Measurements from ENCODE around the gene PASK. TPM values are rescaled to one million over a fixed set of nuclear protein-coding genes. Genes with fewer than 3 reads are reported as not detected.

The PASK gene
- total RNA-seq, 4 donors from 2014 or later = 3.4 to 8.9 (median 5.6) TPM

DNA sequence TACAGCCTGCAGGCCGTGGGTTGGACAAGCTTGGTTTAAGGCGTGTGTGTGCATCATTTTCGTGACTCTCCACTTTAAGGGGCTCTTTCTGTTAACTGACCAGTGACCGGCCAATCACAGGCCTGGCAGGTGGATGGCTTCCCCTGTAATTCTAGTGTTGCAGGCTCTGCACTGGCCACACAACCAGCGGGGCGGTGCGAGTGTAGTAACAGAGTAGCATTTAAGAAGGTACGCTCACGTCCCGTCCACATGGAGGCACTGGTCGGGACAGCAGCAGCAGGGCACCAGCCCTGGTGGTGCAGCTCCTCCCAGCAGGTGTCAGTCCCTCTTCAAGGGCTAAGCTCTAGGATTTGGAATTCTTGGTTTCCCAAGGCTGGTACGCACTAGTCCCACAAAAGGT lies 31.2 kb upstream of the PASK start:
- TF ChIP-seq POLR2A (IDR thresholded peaks at IDR 0.05) = no peak
- TF ChIP-seq, protein P1, sequence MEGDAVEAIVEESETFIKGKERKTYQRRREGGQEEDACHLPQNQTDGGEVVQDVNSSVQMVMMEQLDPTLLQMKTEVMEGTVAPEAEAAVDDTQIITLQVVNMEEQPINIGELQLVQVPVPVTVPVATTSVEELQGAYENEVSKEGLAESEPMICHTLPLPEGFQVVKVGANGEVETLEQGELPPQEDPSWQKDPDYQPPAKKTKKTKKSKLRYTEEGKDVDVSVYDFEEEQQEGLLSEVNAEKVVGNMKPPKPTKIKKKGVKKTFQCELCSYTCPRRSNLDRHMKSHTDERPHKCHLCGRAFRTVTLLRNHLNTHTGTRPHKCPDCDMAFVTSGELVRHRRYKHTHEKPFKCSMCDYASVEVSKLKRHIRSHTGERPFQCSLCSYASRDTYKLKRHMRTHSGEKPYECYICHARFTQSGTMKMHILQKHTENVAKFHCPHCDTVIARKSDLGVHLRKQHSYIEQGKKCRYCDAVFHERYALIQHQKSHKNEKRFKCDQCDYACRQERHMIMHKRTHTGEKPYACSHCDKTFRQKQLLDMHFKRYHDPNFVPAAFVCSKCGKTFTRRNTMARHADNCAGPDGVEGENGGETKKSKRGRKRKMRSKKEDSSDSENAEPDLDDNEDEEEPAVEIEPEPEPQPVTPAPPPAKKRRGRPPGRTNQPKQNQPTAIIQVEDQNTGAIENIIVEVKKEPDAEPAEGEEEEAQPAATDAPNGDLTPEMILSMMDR (IDR thresholded peaks at IDR 0.05) = no peak
- no peak overlapping the region for H3K27ac ChIP-seq
- intact Hi-C loops (cut with DNase I) = no loop called here
- no peaks in the 10 kb centered on the region for H3K9me3 ChIP-seq
- H3K4me3 ChIP-seq = no peak overlapping the region
- DNase-seq = no peak
- H3K36me3 ChIP-seq = peaks cover 10 to 85% (median 11%) of the 10 kb centered on the region in 3 donors
- H3K4me1 ChIP-seq = no peaks in the 10 kb centered on the region
- no peaks in the 10 kb centered on the region for H3K27me3 ChIP-seq
- 96% methylated on average over 3 to 9 of the region's 12 CpGs for WGBS, 2 donors

DNA sequence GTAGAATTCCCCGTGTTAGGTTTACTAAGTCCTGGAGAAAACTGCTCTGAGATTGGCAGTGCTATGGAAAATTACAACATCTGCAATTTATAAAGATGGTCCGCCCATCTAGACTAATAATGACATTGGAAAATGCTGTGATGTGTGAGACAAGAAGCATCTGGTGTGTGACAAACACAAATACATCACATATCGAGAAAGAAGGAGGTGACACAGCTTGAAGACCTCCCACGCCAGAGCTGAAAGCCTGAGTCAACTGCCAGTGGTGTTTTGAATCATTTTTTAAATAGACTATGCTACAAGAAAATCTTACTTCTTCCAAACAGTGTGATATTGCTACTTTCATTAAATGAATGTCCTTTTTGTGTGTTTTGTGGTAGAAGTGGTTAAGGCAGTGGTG lies 30.6 kb upstream of the PASK start:
- TF ChIP-seq POLR2A (IDR thresholded peaks at IDR 0.05) = no peak
- TF ChIP-seq, protein P1 (IDR thresholded peaks at IDR 0.05) = no peak
- intact Hi-C loops (cut with DNase I) = no loop called here
- Histone ChIP-seq H3K9me3 (no peaks in the 10 kb centered on the region), H3K27me3 (no peaks in the 10 kb centered on the region), H3K4me1 (no peaks in the 10 kb centered on the region), H3K36me3 (peaks cover 10 to 91% (median 14%) of the 10 kb centered on the region in 3 donors), H3K4me3 (no peak overlapping the region), H3K27ac (no peak overlapping the region)
- 59 to 67% methylated on average over 4 of the region's 4 CpGs for WGBS, 2 donors
- DNase-seq = no peak

DNA sequence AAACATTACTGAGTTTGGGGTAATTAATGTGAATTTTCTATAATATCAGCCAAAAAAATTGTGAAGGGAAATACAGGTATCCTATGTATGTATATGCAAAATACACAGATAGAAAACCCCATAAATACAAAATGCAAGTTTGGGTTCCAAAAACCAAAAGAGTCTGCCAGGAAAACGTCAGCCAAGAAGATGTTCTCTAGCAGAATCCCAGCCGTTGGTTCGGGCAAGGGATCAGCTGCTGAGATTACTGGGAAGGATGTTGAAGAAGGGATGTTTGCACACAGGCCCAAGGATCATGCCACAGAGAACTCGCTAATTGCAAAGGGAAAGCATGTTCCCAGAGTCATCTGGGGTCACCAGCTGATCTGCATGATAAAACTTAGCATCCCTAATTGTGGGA lies 29.7 kb upstream of the PASK start:
- Histone ChIP-seq H3K36me3 (peaks cover 10 to 98% (median 14%) of the 10 kb centered on the region in 3 donors), H3K27ac (peak overlapping the region in 1 of 4 donors; percentile 16), H3K4me3 (no peak overlapping the region), H3K4me1 (no peaks in the 10 kb centered on the region), H3K27me3 (no peaks in the 10 kb centered on the region), H3K9me3 (no peaks in the 10 kb centered on the region)
- intact Hi-C loops (cut with DNase I) = no loop called here
- no peak for TF ChIP-seq POLR2A (IDR thresholded peaks at IDR 0.05)
- TF ChIP-seq, protein P1 (IDR thresholded peaks at IDR 0.05) = no peak
- 64 to 80% methylated on average over 4 of the region's 4 CpGs for WGBS, 2 donors
- no peak for DNase-seq

DNA sequence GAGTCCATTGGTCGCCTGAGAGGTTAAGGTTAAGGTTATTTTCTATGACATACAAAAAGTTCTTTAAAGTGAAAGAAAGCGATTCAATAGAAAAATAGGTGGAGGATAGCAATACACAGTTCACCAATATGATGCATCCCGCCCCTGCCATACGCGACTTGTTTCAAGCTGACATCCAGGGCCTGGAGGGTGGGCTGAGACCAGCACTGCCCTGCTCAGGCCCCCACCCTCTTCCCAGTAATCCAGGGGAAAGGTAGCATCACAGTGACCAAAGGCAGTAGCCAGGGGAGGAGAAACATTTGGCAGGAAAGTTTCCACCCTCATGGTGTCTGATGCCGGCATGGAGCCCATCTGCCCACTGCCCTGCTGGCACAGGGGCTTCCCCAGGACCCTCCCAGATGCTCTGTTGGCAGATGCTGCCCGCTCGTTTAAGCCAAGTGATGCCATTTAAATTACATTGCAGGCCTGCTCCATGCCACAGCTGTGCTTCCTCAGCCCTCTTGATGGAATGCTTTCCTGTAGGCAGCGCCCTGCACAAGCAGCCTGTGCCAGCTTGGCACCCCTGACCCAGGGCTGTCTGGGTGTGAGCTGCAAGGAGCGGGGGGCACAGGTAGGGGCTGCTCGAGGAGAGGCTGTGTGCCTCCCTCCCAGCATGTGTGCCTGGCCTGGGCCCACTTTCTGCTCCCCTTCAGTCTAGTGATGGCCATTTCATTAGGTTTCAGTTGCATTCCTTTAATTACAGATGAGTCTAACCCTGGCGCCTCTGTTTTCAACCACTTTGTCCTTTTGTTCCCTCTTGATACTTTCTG lies 28.5 kb upstream of the PASK start:
- WGBS, 2 donors = 93 to 95% methylated on average over 7 to 12 of the region's 12 CpGs
- no peak for DNase-seq
- Histone ChIP-seq H3K27ac (no peak overlapping the region), H3K9me3 (no peaks in the 10 kb centered on the region), H3K4me1 (peaks cover 0 to 5% (median 0%) of the 10 kb centered on the region in 3 donors), H3K4me3 (no peak overlapping the region), H3K27me3 (no peaks in the 10 kb centered on the region), H3K36me3 (peaks cover 3 to 96% (median 14%) of the 10 kb centered on the region in 3 donors)
- TF ChIP-seq POLR2A (IDR thresholded peaks at IDR 0.05) = no peak
- TF ChIP-seq, protein P1 (IDR thresholded peaks at IDR 0.05) = no peak
- intact Hi-C loops (cut with DNase I) = no loop called here

DNA sequence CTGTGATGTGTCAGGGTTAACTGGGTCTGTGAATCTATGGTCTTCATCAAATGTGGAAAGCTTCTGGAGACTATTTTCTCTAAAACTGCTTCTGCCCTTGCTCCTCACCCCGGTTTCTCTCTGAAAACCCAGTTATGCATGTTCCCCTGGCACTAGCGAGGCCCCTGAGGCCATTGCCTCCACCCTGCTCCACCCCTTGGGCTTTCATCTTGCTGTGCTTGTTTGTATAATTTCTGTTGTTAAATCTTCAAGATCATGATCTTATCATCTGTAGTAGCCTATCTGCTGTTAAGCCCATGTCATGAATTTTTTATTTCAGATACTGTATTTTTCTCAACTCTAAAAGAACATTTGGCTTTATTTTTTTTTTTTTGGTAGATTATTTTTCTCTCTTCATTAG lies 24.3 kb upstream of the PASK start:
- Histone ChIP-seq H3K4me3 (no peak overlapping the region), H3K9me3 (peaks cover 0 to 13% (median 7%) of the 10 kb centered on the region in 3 donors), H3K27me3 (no peaks in the 10 kb centered on the region), H3K36me3 (peaks cover 22 to 98% (median 23%) of the 10 kb centered on the region in 3 donors), H3K27ac (no peak overlapping the region), H3K4me1 (peaks cover 0 to 5% (median 0%) of the 10 kb centered on the region in 3 donors)
- TF ChIP-seq POLR2A (IDR thresholded peaks at IDR 0.05) = no peak
- TF ChIP-seq, protein P1 (IDR thresholded peaks at IDR 0.05) = no peak
- intact Hi-C loops (cut with DNase I) = no loop called here
- DNase-seq = no peak
- 62 to 70% methylated on average over 2 of the region's 2 CpGs for WGBS, 2 donors
